ENCODE data around the gene ROR1.
"Not testable (repeated sequence)": the region's sequence is repeated elsewhere in the genome, so short reads cannot be mapped to it uniquely, and the experiment has no call there.

Gene ROR1

DNA sequence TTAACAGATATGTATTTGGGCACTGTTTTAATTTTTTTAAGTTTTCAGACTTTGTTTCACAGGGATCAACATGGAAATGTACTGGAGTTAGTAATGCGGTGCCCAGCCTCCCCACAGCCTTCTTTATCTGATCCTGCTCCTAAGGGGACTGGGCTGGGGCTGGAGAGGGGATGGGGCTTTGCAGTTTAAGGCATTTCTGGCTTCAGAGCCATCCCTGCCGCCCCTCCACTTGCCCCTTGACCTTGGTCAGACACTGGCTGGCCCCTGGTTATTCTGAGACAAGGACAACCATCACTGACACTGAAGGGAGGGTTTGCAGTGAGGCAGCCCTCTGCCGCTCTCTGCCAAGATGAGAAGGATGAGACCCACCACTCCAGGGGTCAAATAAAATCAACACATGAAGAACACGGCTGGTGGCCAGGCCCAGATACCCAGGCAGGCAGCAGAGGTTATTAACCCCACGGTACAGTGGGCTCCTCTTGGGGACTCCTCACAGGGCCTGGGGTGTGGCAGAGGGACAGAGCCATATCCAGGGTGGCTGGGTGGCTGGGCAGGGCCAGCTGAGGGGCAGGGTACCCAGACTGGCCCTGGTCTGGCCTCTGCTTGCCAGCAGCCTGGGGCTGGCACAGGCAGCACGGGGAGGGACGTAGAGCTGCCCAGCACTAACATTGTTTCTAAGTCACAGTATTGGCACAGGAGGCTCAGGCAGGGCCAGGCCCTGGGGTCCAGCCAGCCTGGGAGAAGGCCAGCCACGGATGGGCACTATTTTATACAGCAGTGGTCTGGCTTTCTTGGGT is 422.5 kb downstream of the ROR1 start:
- DNase-seq, result no peak

DNA sequence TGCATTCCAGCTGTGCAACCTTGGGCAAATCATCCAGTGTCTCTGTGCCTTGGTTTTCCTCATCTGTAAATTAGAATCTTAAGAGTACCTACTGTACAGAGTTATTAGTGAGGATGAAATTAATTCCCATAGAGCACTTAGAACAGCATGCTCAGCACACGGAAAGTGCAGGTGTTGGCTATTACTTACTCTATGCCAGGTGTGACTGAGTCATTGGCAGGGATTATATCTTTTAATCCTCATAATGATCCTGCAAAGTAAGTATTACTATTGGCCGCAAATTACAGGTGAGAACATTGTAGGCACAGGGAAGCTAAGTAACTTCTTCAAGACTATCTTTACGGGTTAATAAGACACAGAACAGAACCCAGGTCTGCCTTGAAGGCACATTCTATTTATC is 423.3 kb downstream of the ROR1 start:
- no peak for DNase-seq

DNA sequence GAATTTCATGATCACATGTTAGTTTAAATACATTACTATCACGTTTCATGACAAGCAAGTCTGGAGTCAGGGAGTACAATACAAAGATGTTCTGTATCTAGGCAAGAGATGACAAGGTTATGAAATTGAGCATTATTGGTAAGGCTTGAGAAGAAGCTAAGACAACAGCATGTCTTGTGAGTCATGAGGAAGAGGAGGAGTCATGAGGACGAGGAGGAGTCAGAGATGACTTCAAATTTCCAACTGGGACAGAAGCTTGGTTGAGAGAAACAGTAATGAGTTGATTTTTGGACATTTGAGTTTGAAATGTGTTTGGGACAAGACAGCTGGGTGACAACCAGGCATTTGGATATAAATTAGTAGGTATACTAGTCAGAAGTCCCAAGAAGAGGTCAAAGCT is 425.3 kb downstream of the ROR1 start:
- no peak for DNase-seq

DNA sequence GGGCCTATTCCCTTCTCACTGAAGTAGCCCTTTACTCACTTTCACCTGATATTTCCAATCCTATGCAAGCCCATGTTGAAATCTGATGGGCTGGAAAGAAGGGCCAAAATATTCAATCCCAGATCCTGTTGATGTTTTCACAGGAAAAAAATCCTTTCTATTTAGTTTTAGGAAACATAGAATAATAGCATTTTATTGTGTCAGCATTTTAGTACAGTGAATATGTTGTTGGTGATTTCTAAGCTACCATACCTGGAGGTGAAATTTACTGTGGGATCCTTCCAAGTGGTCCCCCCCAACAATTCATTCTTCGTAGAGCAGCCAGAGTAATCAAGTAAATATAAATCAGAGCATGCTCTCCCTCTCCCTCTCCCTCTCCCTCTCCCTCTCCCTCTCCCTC is 426.2 kb downstream of the ROR1 start:
- no peak for DNase-seq

DNA sequence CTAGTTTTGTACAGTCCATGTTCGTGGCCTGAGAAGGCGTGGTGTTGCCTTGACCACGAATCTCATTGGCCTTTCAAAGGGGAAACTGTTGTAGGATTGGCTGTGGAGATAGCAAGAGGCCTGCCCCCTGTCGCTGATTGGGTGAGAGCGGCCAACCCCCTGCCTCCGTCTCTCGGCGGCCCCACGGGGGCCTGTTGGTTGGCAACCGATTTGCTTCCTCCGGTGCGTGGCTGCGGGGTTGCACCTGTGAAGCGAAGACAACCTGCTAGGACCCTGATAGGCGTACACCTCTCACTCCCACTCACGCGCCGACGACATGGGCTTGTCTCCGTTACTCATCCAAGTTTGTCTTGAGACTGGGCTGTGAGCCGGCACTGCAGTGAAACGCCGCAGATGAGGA is 429.6 kb downstream of the ROR1 start, which contains the start of gene UBE2U:
UBE2U (plus strand) TSS at position 204 of the 400 bp plus-strand sequence. CDS start 428 bp downstream, outside the sequence.
- no peak for DNase-seq

DNA sequence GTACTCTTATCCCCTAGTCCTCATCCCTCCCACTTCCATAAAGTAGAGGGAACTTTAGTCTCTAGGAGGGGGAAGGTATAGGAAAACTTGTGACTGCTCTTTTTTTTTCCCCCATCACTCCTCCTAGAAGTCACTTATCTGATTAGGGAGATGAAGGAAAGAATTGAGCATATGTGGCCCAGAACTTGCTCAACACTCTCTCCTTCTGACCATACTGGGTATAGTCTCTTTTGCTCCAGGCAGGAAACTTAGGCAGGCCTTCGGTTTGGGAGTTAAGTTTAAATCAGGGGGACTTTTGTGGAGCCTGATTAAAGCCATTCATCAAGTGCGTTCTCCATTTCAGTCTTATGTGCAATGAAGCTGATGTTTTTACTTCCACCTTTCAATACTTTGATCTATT is 435.4 kb downstream of the ROR1 start:
- DNase-seq, result no peak

DNA sequence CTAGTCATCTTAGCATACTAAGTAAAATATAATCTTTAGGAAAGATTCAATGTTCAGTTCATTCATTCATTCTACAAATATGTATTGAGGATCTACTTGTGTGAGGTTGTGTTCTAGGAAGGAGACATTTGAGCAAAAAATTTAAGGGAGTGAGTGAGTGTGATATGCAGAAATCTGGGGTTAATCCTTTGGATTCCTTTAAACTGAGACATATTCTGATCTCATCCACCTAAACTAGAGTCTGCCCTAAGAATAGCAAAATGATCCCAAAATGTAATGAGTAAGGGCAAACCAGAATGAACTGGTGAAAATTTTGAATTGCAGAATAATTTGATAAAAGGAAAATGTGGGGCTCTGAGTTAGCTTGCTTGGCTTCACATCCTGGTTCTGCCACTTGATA is 438.2 kb downstream of the ROR1 start:
- no peak for DNase-seq

DNA sequence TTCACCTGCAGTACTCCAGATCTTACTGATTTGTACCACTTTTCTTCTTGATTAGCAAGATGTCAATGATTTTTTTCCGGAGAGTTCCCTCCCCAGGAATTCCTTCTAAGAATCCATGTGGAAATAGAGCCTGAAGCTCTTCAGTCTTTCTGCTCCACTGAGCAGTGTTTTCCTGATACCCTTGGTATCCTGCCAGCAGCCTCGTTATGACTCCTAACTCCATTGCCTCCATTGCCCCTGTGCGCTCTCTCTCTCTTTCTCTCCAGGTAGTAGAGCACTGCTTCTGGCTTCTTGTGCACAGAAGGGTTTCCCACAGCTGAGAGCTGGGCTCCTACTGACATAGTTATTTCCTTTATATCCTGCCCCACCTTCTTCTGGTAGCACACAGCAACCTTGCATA is 441.8 kb downstream of the ROR1 start:
- no peak for DNase-seq

DNA sequence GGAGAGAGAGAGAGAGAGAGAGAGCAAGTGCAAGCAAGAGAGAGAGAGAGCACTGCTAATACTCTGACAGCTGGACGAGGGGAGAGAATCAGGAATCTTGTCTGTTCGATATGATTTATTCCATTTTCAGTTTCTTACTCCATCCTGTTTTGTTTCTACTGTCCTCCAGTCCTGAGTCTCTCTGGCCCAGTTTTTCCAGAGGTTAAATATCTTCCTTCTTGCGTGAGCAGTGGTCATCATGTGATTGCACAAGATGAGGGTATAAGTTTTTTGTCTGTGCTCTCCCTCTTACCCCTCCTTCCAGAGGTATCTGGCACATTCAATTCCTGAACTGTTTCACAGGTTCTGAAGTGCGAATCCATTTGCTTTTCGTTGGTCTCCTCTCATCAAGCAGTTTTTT is 446.4 kb downstream of the ROR1 start:
- no peak for DNase-seq

DNA sequence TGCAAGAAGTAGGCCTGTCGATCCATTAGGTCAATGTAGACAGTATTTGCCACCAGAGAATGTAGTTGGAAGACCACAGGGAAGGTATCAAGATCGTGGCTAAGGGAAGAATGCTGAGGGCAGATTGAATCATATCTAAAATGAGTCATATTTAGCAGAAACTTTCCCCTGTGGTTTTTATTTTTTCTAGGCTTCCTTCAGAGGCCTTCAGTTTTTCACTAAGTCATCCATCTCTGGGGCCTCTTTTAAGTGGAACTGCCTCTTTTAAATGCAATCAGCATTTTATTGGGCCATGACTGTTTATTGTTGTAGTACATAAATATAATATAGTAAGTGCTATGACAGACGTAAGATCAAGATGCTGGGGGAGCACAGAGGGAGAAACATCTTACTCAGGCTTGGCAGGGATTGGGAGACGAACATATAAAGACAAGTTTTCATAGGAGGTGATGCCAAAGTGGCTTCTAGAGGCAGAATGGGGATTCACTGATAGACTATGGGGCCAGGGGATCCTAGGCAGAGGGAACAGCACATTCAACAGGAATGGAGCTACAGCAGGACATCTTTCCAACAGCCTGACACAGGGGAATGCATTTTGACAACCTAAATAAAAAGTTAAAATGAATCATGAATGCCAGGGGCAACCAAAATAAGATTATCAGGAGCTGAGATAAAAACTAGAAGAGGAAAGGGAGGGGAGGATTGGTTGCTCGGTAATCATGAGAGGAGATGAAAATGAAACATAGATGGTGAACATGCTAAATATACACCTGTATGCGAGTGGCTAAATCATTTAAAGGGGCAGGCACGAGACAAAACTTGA is 449.7 kb downstream of the ROR1 start:
- DNase-seq, result peak; percentile 63

DNA sequence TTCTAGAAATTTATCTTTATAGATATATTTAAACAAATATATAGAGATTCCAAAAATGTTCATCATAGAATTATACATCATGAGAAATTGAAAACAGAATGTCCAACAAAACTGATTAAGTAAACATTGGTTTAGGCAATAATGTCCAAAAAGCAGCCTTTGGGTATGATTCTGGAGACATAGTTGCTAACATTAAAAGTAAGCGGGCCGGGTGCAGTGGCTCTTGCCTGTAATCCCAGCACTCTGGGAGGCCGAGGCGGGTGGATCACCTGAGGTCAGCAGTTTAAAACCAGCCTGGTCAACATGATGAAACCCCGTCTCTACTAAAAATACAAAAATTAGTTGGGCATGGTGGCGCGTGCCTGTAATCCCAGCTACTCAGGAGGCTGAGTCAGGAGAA is 450.4 kb downstream of the ROR1 start:
- DNase-seq, result not testable (repeated sequence)

DNA sequence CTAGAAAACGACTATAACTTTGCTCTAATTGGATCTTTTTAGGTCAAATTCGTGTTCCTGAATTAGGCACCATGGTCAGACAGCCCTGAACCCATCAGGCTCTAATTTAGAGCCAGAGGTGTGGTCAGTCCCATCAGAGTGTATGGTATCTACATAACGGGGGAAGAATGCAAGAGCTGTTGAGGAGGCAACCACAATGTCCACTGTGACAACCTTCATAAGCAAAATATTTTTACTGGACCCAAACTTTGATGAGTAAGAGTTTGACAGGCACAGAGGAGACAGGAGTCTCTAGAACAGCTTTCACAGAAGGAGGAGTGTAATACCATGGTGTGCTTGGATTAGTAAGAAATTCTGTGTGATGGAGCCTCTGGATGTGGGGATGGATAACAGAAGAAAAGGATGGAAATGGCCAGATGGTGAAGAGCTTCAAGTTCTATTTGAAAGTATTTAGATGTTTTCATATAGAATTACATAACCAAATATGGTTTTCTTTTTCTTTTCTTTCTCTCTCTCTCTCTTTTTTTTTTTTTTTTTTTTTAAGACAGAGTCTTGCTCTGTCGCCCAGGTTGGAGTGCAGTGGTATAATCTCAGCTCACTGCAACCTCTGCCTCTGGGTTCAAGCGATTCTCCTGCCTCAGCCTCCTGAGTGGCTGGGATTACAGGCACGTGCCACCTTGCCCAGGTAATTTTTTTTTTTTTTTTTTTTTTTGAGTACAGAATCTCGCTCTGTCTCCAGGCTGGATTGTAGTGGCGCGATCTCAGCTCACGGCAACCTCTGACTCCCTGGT is 454.5 kb downstream of the ROR1 start:
- DNase-seq, result no peak

DNA sequence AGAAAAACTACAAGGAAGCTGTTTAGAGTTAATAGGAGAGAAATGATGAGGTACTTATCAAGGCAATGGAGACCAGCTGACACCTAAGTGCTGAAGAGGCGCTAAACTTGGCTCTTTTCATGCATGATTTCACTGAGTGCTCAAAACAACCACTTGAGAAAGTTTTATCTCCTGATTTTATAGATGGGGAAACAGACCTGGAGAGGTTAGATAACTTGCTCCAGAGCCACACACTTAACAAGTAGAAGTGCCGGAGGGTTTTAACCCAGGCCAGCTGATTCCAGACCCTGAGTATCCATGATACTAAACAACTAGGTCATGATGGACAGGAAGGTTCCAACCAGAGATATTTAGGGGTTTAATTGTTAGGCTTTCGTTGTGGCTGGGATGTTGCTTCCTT is 455.5 kb downstream of the ROR1 start:
- DNase-seq, result no peak

Data from activated CD4-positive, alpha-beta T cell treated with anti-CD3 and anti-CD28 coated beads, Interleukin-10, Interleukin-2, amounts not matched to agents 100 ng/mL and 50 ng/mL, durations not matched to agents 16 hours and 8 hours (primary cell).